Measurements from ENCODE around the gene LCORL. TPM values are rescaled to one million over a fixed set of nuclear protein-coding genes. Genes with fewer than 3 reads are reported as not detected.
A peak's percentile ranks its signal among the peaks of the same experiment; 100 is the strongest.

LCORL gene
- total and polyA plus RNA-seq, 2 experiments from 2014 or later: 21.0 to 28.7 TPM

DNA sequence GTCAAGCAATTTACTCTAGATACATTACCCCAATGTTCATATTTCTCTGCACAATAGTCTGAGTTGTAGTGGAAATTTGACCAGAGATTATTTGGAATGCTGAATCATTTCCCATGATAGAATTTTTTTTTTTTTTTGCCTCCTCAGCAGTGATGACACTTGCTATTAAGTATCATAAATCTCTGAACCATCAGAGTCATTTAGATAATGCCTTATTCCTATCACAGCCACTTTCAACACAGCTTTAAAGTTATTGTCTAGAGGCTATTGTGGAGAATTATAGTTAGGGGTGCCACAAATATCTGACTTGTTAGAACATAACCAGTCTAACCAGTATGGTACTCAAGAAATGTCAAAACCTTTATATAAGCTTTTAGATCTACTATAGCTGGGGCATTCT lies 79.8 kb downstream of the LCORL start:
- H2AFZ ChIP-seq: no peak overlapping the region
- no peaks in the 10 kb centered on the region for H3K27me3 ChIP-seq (ENCODE audit: insufficient read depth)
- H3K27me3 Mint-ChIP-seq (ENCODE audit: insufficient read depth, low read depth, poor library complexity): peaks cover 3% of the 10 kb centered on the region
- no peaks in the 10 kb centered on the region for H3K9me2 ChIP-seq (ENCODE audit: insufficient read depth)
- H3K79me2 ChIP-seq (replicated peaks; ENCODE audit: insufficient read depth): 0 out of 2 replicates have a peak, but pooled peaks cover 3% of the 10 kb centered on the region
- no peak for DNase-seq (ENCODE audit: low spot score)
- H3K4me3 ChIP-seq: no peak overlapping the region
- peak overlapping the region; percentile 31; the same call in 1 of the 2 replicates for H3K27ac Mint-ChIP-seq
- H3K36me3 Mint-ChIP-seq (ENCODE audit: low read depth): no peaks in the 10 kb centered on the region; the same call in 1 of the 3 replicates
- H3K4me1 Mint-ChIP-seq: peaks cover 17% of the 10 kb centered on the region; the same call in 2 of the 3 replicates
- no peaks in the 10 kb centered on the region for H3F3A ChIP-seq (replicated peaks; ENCODE audit: low read depth)
- H3K4me2 ChIP-seq: no peak overlapping the region; the same call in 1 of the 2 replicates
- H4K20me1 ChIP-seq (replicated peaks; ENCODE audit: insufficient read depth): no peaks in the 10 kb centered on the region
- no peaks in the 10 kb centered on the region for H3K9me3 Mint-ChIP-seq
- H3K36me3 ChIP-seq (ENCODE audit: insufficient read depth): no peaks in the 10 kb centered on the region
- H3K4me3 Mint-ChIP-seq: no peak overlapping the region
- no peak for ATAC-seq
- TF ChIP-seq, protein P1, sequence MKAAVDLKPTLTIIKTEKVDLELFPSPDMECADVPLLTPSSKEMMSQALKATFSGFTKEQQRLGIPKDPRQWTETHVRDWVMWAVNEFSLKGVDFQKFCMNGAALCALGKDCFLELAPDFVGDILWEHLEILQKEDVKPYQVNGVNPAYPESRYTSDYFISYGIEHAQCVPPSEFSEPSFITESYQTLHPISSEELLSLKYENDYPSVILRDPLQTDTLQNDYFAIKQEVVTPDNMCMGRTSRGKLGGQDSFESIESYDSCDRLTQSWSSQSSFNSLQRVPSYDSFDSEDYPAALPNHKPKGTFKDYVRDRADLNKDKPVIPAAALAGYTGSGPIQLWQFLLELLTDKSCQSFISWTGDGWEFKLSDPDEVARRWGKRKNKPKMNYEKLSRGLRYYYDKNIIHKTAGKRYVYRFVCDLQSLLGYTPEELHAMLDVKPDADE (IDR thresholded peaks at IDR 0.05): no peak
- TF ChIP-seq STAT1 (IDR thresholded peaks at IDR 0.05; ENCODE audit: unreplicated experiment) (no peak), EZH2 (IDR thresholded peaks at IDR 0.05; ENCODE audit: low read depth, unreplicated experiment) (no peak)
- H3K27ac ChIP-seq (ENCODE audit: low read depth): no peak overlapping the region
- H3K4me1 ChIP-seq (ENCODE audit: insufficient read depth): peaks cover 11% of the 10 kb centered on the region; the same call in 1 of the 2 replicates

DNA sequence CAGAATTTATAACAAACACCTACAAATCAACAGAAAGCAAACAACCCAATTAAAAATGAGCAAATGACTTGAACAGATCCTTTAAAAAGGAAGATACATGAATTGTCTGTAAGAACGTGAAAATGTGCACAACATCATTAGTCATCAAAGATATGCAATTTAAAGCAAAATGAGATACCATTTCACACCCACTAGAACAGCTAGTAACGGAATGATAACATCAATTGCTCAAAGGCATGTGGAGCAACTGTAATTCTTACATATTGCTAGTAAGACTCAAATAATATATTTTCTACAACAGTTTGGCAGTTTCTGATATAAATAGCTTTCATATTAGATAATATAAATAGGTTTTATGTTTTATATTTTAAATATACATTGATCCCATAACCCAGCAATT lies 82.5 kb downstream of the LCORL start:
- Mint-ChIP-seq H3K27ac (no peak overlapping the region), H3K9me3 (peaks cover 3% of the 10 kb centered on the region; the same call in 1 of the 3 replicates), H3K4me3 (no peak overlapping the region), H3K36me3 (ENCODE audit: low read depth) (peaks cover 14% of the 10 kb centered on the region), H3K27me3 (ENCODE audit: insufficient read depth, low read depth, poor library complexity) (peaks cover 3% of the 10 kb centered on the region), H3K4me1 (peaks cover 17% of the 10 kb centered on the region; the same call in 2 of the 3 replicates)
- Histone ChIP-seq H4K20me1 (replicated peaks; ENCODE audit: insufficient read depth) (no peaks in the 10 kb centered on the region), H3K79me2 (replicated peaks; ENCODE audit: insufficient read depth) (0 out of 2 replicates have a peak, but pooled peaks cover 3% of the 10 kb centered on the region), H3K4me2 (no peak overlapping the region), H3F3A (replicated peaks; ENCODE audit: low read depth) (no peaks in the 10 kb centered on the region), H3K27me3 (ENCODE audit: insufficient read depth) (no peaks in the 10 kb centered on the region), H3K36me3 (ENCODE audit: insufficient read depth) (no peaks in the 10 kb centered on the region), H2AFZ (no peak overlapping the region), H3K9me2 (ENCODE audit: insufficient read depth) (no peaks in the 10 kb centered on the region), H3K27ac (ENCODE audit: low read depth) (no peak overlapping the region), H3K4me1 (ENCODE audit: insufficient read depth) (peaks cover 11% of the 10 kb centered on the region; the same call in 1 of the 2 replicates), H3K4me3 (no peak overlapping the region)
- DNase-seq (ENCODE audit: low spot score) (no peak), ATAC-seq (no peak)
- TF ChIP-seq JUNB (IDR thresholded peaks at IDR 0.05; ENCODE audit: unreplicated experiment) (no peak), ZNF331 (CRISPR knock-in tag; IDR thresholded peaks at IDR 0.05; ENCODE audit: low read depth) (no peak), EZH2 (IDR thresholded peaks at IDR 0.05; ENCODE audit: low read depth, unreplicated experiment) (no peak), ZNF114 (CRISPR knock-in tag; IDR thresholded peaks at IDR 0.05) (no peak), CREB1 (CRISPR knock-in tag; IDR thresholded peaks at IDR 0.05; ENCODE audit: low read depth) (no peak), NANOG (IDR thresholded peaks at IDR 0.05; ENCODE audit: borderline replicate concordance) (no peak), EZH2phosphoT487 (IDR thresholded peaks at IDR 0.05; ENCODE audit: unreplicated experiment) (no peak), POLR2AphosphoS5 (IDR thresholded peaks at IDR 0.05; ENCODE audit: low read depth) (no peak), STAT1 (IDR thresholded peaks at IDR 0.05; ENCODE audit: unreplicated experiment) (no peak)
- TF ChIP-seq, protein P2, sequence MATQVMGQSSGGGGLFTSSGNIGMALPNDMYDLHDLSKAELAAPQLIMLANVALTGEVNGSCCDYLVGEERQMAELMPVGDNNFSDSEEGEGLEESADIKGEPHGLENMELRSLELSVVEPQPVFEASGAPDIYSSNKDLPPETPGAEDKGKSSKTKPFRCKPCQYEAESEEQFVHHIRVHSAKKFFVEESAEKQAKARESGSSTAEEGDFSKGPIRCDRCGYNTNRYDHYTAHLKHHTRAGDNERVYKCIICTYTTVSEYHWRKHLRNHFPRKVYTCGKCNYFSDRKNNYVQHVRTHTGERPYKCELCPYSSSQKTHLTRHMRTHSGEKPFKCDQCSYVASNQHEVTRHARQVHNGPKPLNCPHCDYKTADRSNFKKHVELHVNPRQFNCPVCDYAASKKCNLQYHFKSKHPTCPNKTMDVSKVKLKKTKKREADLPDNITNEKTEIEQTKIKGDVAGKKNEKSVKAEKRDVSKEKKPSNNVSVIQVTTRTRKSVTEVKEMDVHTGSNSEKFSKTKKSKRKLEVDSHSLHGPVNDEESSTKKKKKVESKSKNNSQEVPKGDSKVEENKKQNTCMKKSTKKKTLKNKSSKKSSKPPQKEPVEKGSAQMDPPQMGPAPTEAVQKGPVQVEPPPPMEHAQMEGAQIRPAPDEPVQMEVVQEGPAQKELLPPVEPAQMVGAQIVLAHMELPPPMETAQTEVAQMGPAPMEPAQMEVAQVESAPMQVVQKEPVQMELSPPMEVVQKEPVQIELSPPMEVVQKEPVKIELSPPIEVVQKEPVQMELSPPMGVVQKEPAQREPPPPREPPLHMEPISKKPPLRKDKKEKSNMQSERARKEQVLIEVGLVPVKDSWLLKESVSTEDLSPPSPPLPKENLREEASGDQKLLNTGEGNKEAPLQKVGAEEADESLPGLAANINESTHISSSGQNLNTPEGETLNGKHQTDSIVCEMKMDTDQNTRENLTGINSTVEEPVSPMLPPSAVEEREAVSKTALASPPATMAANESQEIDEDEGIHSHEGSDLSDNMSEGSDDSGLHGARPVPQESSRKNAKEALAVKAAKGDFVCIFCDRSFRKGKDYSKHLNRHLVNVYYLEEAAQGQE (IDR thresholded peaks at IDR 0.05; ENCODE audit: unreplicated experiment): no peak
- TF ChIP-seq, protein P1 (IDR thresholded peaks at IDR 0.05): no peak
- TF ChIP-seq, protein P3, sequence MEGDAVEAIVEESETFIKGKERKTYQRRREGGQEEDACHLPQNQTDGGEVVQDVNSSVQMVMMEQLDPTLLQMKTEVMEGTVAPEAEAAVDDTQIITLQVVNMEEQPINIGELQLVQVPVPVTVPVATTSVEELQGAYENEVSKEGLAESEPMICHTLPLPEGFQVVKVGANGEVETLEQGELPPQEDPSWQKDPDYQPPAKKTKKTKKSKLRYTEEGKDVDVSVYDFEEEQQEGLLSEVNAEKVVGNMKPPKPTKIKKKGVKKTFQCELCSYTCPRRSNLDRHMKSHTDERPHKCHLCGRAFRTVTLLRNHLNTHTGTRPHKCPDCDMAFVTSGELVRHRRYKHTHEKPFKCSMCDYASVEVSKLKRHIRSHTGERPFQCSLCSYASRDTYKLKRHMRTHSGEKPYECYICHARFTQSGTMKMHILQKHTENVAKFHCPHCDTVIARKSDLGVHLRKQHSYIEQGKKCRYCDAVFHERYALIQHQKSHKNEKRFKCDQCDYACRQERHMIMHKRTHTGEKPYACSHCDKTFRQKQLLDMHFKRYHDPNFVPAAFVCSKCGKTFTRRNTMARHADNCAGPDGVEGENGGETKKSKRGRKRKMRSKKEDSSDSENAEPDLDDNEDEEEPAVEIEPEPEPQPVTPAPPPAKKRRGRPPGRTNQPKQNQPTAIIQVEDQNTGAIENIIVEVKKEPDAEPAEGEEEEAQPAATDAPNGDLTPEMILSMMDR (conservative IDR thresholded peaks at IDR 0.05; ENCODE audit: low read depth in 2 of 2): no peak
